Measurements from ENCODE around the gene ZNF385D.

DNA sequence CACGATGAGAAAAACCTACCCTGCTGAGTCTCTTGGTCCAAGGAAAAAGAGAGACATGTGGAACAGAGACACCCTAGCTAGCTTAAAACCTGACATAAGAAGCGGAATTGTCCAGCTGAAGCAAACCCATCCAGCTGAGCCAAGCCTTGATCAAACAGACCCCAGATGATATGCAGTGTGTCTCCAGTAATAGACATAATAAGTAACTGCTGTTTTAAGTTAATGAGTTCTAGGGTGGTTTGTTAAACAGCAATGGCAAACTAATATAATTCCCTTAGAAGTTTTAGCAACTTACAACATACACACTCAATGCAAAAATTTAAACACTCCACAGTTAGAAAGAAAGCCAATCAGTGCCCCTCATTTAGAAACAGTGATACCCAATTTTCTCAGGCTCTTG is 26.8 kb upstream of the ZNF385D start:
- TF ChIP-seq ATF2 (CRISPR knock-in tag; IDR thresholded peaks at IDR 0.05) (no peak), MYC (CRISPR knock-in tag; IDR thresholded peaks at IDR 0.05; ENCODE audit: borderline replicate concordance) (no peak), IKZF1 (IDR thresholded peaks at IDR 0.05) (no peak), ATF1 (CRISPR knock-in tag; IDR thresholded peaks at IDR 0.05) (no peak), CTCF (CRISPR knock-in tag; IDR thresholded peaks at IDR 0.05) (no peak), RFX5 (IDR thresholded peaks at IDR 0.05; ENCODE audit: low read depth, low read length) (no peak), ZNF672 (CRISPR knock-in tag; IDR thresholded peaks at IDR 0.05) (no peak), TCF7 (IDR thresholded peaks at IDR 0.05; ENCODE audit: low read depth) (no peak)
- TF ChIP-seq, protein P1, sequence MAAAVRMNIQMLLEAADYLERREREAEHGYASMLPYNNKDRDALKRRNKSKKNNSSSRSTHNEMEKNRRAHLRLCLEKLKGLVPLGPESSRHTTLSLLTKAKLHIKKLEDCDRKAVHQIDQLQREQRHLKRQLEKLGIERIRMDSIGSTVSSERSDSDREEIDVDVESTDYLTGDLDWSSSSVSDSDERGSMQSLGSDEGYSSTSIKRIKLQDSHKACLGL (CRISPR knock-in tag; IDR thresholded peaks at IDR 0.05) = no peak
- TF ChIP-seq, protein P2, sequence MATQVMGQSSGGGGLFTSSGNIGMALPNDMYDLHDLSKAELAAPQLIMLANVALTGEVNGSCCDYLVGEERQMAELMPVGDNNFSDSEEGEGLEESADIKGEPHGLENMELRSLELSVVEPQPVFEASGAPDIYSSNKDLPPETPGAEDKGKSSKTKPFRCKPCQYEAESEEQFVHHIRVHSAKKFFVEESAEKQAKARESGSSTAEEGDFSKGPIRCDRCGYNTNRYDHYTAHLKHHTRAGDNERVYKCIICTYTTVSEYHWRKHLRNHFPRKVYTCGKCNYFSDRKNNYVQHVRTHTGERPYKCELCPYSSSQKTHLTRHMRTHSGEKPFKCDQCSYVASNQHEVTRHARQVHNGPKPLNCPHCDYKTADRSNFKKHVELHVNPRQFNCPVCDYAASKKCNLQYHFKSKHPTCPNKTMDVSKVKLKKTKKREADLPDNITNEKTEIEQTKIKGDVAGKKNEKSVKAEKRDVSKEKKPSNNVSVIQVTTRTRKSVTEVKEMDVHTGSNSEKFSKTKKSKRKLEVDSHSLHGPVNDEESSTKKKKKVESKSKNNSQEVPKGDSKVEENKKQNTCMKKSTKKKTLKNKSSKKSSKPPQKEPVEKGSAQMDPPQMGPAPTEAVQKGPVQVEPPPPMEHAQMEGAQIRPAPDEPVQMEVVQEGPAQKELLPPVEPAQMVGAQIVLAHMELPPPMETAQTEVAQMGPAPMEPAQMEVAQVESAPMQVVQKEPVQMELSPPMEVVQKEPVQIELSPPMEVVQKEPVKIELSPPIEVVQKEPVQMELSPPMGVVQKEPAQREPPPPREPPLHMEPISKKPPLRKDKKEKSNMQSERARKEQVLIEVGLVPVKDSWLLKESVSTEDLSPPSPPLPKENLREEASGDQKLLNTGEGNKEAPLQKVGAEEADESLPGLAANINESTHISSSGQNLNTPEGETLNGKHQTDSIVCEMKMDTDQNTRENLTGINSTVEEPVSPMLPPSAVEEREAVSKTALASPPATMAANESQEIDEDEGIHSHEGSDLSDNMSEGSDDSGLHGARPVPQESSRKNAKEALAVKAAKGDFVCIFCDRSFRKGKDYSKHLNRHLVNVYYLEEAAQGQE (IDR thresholded peaks at IDR 0.05; ENCODE audit: borderline replicate concordance in 1 of 2, low read depth in 1 of 2, low read length in 2 of 2) = no peak

Data from HepG2 (cell line).